Cardiac fibroblast (primary cell): ENCODE data around the gene VAMP8.

Experiments
- DNase-seq, 2 donors: peaks; one replicate each; pipeline versions ENCODE4 v3.0.0 to v3.0.0-alpha.2; 2010; ENCODE audit warnings: low read depth in 2 of 2
- H3K4me3 ChIP-seq, 2 donors: replicated peaks in 1 of 2; 1 replicate in 1 of 2; 2 replicates in 1 of 2; pipeline ENCODE4 v1.5.1; 2011; ENCODE audit warnings: low read depth in 2 of 2, low read length in 2 of 2, mild to moderate bottlenecking in 2 of 2, moderate library complexity in 1 of 2
- CTCF ChIP-seq: IDR thresholded peaks from one replicate; pipeline ENCODE4 v1.5.1; 2011; ENCODE audit warnings: low read depth, mild to moderate bottlenecking, low read length, inconsistent platforms

The VAMP8 gene

GRCh38 chr2:85621338-85621737 is 44.0 kb downstream of the VAMP8 start:
- TF ChIP-seq CTCF: no peak
- no peak overlapping the region for H3K4me3 ChIP-seq
- DNase-seq: no peak

GRCh38 chr2:85623991-85624390 is 46.6 kb downstream of the VAMP8 start:
- DNase-seq: no peak
- H3K4me3 ChIP-seq: no peak overlapping the region
- no peak for TF ChIP-seq CTCF

- DNase-seq: no peak
- TF ChIP-seq CTCF: no peak
- H3K4me3 ChIP-seq: no peak overlapping the region
Observed at GRCh38 chr2:85628658-85629057, 51.3 kb downstream of the VAMP8 start.

- DNase-seq: no peak
- no peak for TF ChIP-seq CTCF
- no peak overlapping the region for H3K4me3 ChIP-seq
Observed at GRCh38 chr2:85631316-85631715, 53.9 kb downstream of the VAMP8 start.
